K562 (cell line): ENCODE results near the gene SMS. TPM values are rescaled to one million over a fixed set of nuclear protein-coding genes. Genes with fewer than 3 reads are reported as not detected.

Experiments used
- ATAC-seq: fragments of 200-7000 bp; cut with Tn5 transposase; 3 replicates; pipeline ENCODE4 v1.9.1; 2020; ENCODE audit warnings: moderate library complexity
- BruUV-seq: library from RNA; stranded (reverse); fragments of 400-500 nt; replicated peaks from 2 replicates; lab custom pipeline; 2021; lab: Mats Ljungman, UMichigan
- CTCF ChIA-PET: fragments of 300-600 bp; formaldehyde crosslinking; extraction: SDS; loops from one replicate; lab custom pipeline; 2021; ENCODE audit warnings: low intra/inter-chr PET ratio; lab: Yijun Ruan, JAX
- POLR2A ChIA-PET: fragments of 300-600, 350-650 bp; sonication (Branson Sonifier 250); formaldehyde crosslinking; extraction: SDS; loops from one replicate; lab custom pipeline; 2021; ENCODE audit warnings: antibody characterized with exemption, inconsistent platforms; lab: Yijun Ruan, JAX
- DNase-seq, 4 experiments: peaks; one replicate each; pipeline versions ENCODE4 v3.0.0 to v3.0.0-alpha.2; 2011 to 2018; ENCODE audit warnings: low spot score in 3 of 4, mixed read lengths in 3 of 4; ENCODE audit errors: extremely low read depth in 1 of 4
- FAIRE-seq: peaks from 2 replicates; lab custom pipeline; 2011; peaks lifted over from hg19 to GRCh38; lab: Jason Lieb, UNC
- H2AFZ ChIP-seq: 2 replicates; pipeline ENCODE4 v1.6.0; 2011; ENCODE audit warnings: low read depth, low read length, control low read depth, inconsistent platforms
- H3K27ac ChIP-seq: fragments of 200-600 bp; 3 replicates; pipeline ENCODE4 v1.8.0; 2011; ENCODE audit warnings: low read depth, mild to moderate bottlenecking, control low read depth, inconsistent platforms, low read length, moderate library complexity, mixed read lengths; ENCODE audit errors: extremely low read depth
- H3K27me3 ChIP-seq, 2 experiments: fragments of 300-600 bp in 1 of 2; 2 replicates in 1 of 2; 3 replicates in 1 of 2; pipeline versions ENCODE4 v1.6.0 to v1.8.0; 2011; ENCODE audit warnings: inconsistent platforms in 2 of 2, low read length in 2 of 2, mild to moderate bottlenecking in 1 of 2, mixed read lengths in 1 of 2, moderate library complexity in 1 of 2; ENCODE audit not compliant: control insufficient read depth in 2 of 2, insufficient read depth in 2 of 2
- H3K36me3 ChIP-seq: fragments of 300-600 bp; 3 replicates; pipeline ENCODE4 v1.8.0; 2011; ENCODE audit warnings: mild to moderate bottlenecking, low read length, inconsistent platforms; ENCODE audit not compliant: control insufficient read depth, insufficient read depth
- H3K4me1 ChIP-seq, 2 experiments: fragments of 200-600 bp in 1 of 2; replicated peaks in 1 of 2; 2 replicates in 1 of 2; 3 replicates in 1 of 2; pipeline versions ENCODE4 v1.5.1 to v1.8.0; 2011; ENCODE audit warnings: inconsistent platforms in 2 of 2, low read length in 2 of 2, mild to moderate bottlenecking in 1 of 2, mixed read lengths in 1 of 2, moderate library complexity in 1 of 2; ENCODE audit not compliant: control insufficient read depth in 2 of 2, insufficient read depth in 2 of 2
- H3K4me2 ChIP-seq: 2 replicates; pipeline ENCODE4 v1.6.1; 2011; ENCODE audit warnings: low read length, control low read depth, inconsistent platforms, mixed read lengths; ENCODE audit not compliant: insufficient read depth
- H3K4me3 ChIP-seq: fragments of 200-600 bp; sonication (generic), shearing (Covaris generic); 2 replicates; pipeline ENCODE4 v1.5.1; 2016; ENCODE audit warnings: control low read depth, inconsistent platforms
- H3K79me2 ChIP-seq: fragments of 200-600 bp; 3 replicates; pipeline ENCODE4 v1.8.0; 2011; ENCODE audit warnings: low read length, inconsistent platforms; ENCODE audit not compliant: control insufficient read depth, insufficient read depth
- H3K9ac ChIP-seq, 2 experiments: 2 replicates each; pipeline versions ENCODE4 v1.6.0 to v1.6.1; 2011; ENCODE audit warnings: low read depth in 2 of 2, low read length in 2 of 2, control low read depth in 1 of 2, inconsistent platforms in 1 of 2, mild to moderate bottlenecking in 1 of 2, mixed read lengths in 1 of 2; ENCODE audit not compliant: insufficient read depth in 1 of 2
- H3K9me1 ChIP-seq: one replicate; pipeline ENCODE4 v1.6.0; 2011; ENCODE audit warnings: inconsistent platforms, mild to moderate bottlenecking, low read length, moderate library complexity; ENCODE audit not compliant: control insufficient read depth, insufficient read depth
- H3K9me3 ChIP-seq: replicated peaks from 2 replicates; pipeline ENCODE4 v1.5.1; 2011; ENCODE audit warnings: low read depth, low read length, inconsistent platforms; ENCODE audit not compliant: control insufficient read depth, insufficient read depth
- H4K20me1 ChIP-seq: replicated peaks from 2 replicates; pipeline ENCODE4 v1.6.1; 2011; ENCODE audit warnings: low read length, inconsistent platforms, mixed read lengths; ENCODE audit not compliant: control insufficient read depth, insufficient read depth
- GABPB2 ChIP-seq: fragments of 250-450 bp; sonication (Bioruptor Pico); conservative IDR thresholded peaks from 2 replicates; pipeline ENCODE4 v1.5.1; 2021; ENCODE audit warnings: mild to moderate bottlenecking
- THRB ChIP-seq: fragments of 450-650 bp; formaldehyde crosslinking; conservative IDR thresholded peaks from 2 replicates; pipeline ENCODE4 v1.4.0; 2022; ENCODE audit warnings: mild to moderate bottlenecking, missing genetic modification characterization
- ZNF12 ChIP-seq: sonication (generic); formaldehyde crosslinking; IDR thresholded peaks from 2 replicates; pipeline ENCODE4 v1.4.0; 2020; ENCODE audit warnings: mild to moderate bottlenecking, missing genetic modification reagents
- WGBS: fragments of 100-300 bp; shearing (Covaris generic); methylation state at CpG from one replicate; pipeline ENCODE4 v1.1.6; 2016; ENCODE audit warnings: low coverage, mixed read lengths; ENCODE audit not compliant: insufficient coverage; ENCODE audit errors: missing lambda C conversion rate; 5-methylcytosine and 5-hydroxymethylcytosine counted together
- in situ Hi-C: fragments of 300-500 bp; cut with MboI; formaldehyde crosslinking; loops from 4 replicates; pipeline ENCODE4 v1.15.0; 2018; ENCODE audit warnings: inconsistent platforms, mixed read lengths
- intact Hi-C: fragments of 100-400 bp; cut with micrococcal nuclease; formaldehyde crosslinking; loops from 2 replicates; pipeline ENCODE4 v1.14.2; 2022
- polyA plus RNA-seq, 8 experiments: library from polyadenylated mRNA; depleted of rRNA in 4 of 8; stranded (reverse) in 5 of 8; unstranded in 3 of 8; fragments of >200 nt; fragmentation: Nextera tagmentation in 2 of 8; fragmentation: Illumina TruSeq in 1 of 8; extraction: Ambion mirVana in 2 of 8; extraction: Trizol in 1 of 8; gene quantifications; 2 replicates each; pipeline versions ENCODE4 v1.2.1 to v1.2.3, GENCODE V29; 2011 to 2014; ENCODE audit warnings: inconsistent platforms in 1 of 8, missing spikeins in 1 of 8
- total RNA-seq, 7 experiments: library from RNA; depleted of rRNA in 6 of 7; stranded (reverse); fragments of >200 nt in 6 of 7; fragmentation: Illumina TruSeq in 2 of 7; extraction: Trizol in 2 of 7; gene quantifications; 2 replicates each; pipeline versions ENCODE4 v1.2.1 to v1.2.3, GENCODE V29; 2011 to 2021; ENCODE audit warnings: low replicate concordance in 1 of 7

The SMS gene
- total and polyA plus RNA-seq, 9 of the 15 experiments (the other 6 are each of a cell fraction or from before 2014, with no cell fraction given) = 71.1 to 193 (median 152) TPM

GRCh38 chrX:21963269-21963668, 22.8 kb downstream of the SMS start (continued):
- no peak for TF ChIP-seq ZNF12
- TF ChIP-seq, all 486 proteins: peak for 0

GRCh38 chrX:21963731-21964405, 23.4 kb downstream of the SMS start:
- TF ChIP-seq THRB (CRISPR knock-in tag) = no peak
- TF ChIP-seq GABPB2 (CRISPR knock-in tag) = no peak
- H3K79me2 ChIP-seq = peaks cover 78% of the 10 kb centered on the region
- no peak overlapping the region for H3K4me2 ChIP-seq
- H3K27ac ChIP-seq = no peak overlapping the region
- H3K4me1 ChIP-seq = peaks cover 10 to 26% of the 10 kb centered on the region in 2 experiments
- ChIA-PET POLR2A (interaction anchor here (1.2 kb wide), 1 partner anchor 11 kb away, joined by 4 read pairs; no protein-coding TSS in a partner anchor), CTCF (no interaction called here)
- intact Hi-C loops = no loop called here
- H3K9ac ChIP-seq = no peak overlapping the region
- DNase-seq (no peak), ATAC-seq (no peak), FAIRE-seq (no peak)
- peaks cover 22% of the 10 kb centered on the region for H4K20me1 ChIP-seq
- no TSS peak for BruUV-seq
- WGBS = 84% methylated on average over 7 of the region's 8 CpGs
- H3K4me3 ChIP-seq = no peak overlapping the region
- H3K9me3 ChIP-seq = no peaks in the 10 kb centered on the region
- no peak overlapping the region for H2AFZ ChIP-seq
- in situ Hi-C loops = no loop called here
- H3K9me1 ChIP-seq = no peaks in the 10 kb centered on the region
- H3K36me3 ChIP-seq = peaks cover 20% of the 10 kb centered on the region; the same call in 2 of the 3 replicates
- H3K27me3 ChIP-seq = no peaks in the 10 kb centered on the region
